A673 (cell line): ENCODE measurements around the gene ANKRD2. TPM values are rescaled to one million over a fixed set of nuclear protein-coding genes. Genes with fewer than 3 reads are reported as not detected.

ENCODE experiments used
- BruUV-seq: library from RNA; stranded (reverse); fragments of 400-500 nt; replicated peaks from 2 replicates; lab custom pipeline; 2021; lab: Mats Ljungman, UMichigan
- CTCF ChIA-PET: fragments of 300-600 bp; sonication (Branson Sonifier 250); formaldehyde crosslinking; loops from one replicate; lab custom pipeline; 2022; ENCODE audit warnings: antibody characterized with exemption; lab: Charles Lee
- POLR2A ChIA-PET: fragments of 300-600 bp; sonication (Branson Sonifier 250); formaldehyde crosslinking; loops from one replicate; lab custom pipeline; 2022; ENCODE audit warnings: antibody characterized with exemption; ENCODE audit not compliant: low non-redundant PET; lab: Charles Lee
- DNase-seq: peaks from one replicate; pipeline ENCODE4 v3.0.0-alpha.2; 2015; ENCODE audit warnings: low spot score
- H3K27ac ChIP-seq: fragments of 200-600 bp; sonication (generic); 2 replicates; pipeline ENCODE4 v1.5.1; 2016; ENCODE audit warnings: mixed run types, low read depth, mild to moderate bottlenecking, mixed read lengths, antibody characterized with exemption, low read length; ENCODE audit not compliant: poor library complexity, severe bottlenecking
- H3K27me3 ChIP-seq: fragments of 200-600 bp; sonication (generic); replicated peaks from 2 replicates; pipeline ENCODE4 v1.6.1; 2017; ENCODE audit warnings: mixed run types, low read depth, mild to moderate bottlenecking, mixed read lengths, antibody characterized with exemption, low read length; ENCODE audit not compliant: insufficient read depth, poor library complexity
- H3K36me3 ChIP-seq: fragments of 200-600 bp; sonication (generic); 2 replicates; pipeline ENCODE4 v1.6.1; 2016; ENCODE audit warnings: mixed run types, mild to moderate bottlenecking, mixed read lengths, antibody characterized with exemption, low read length; ENCODE audit not compliant: insufficient read depth, poor library complexity, severe bottlenecking
- H3K4me1 ChIP-seq: fragments of 200-600 bp; sonication (generic); 2 replicates; pipeline ENCODE4 v1.6.1; 2017; ENCODE audit warnings: mixed run types, mild to moderate bottlenecking, mixed read lengths, antibody characterized with exemption, low read length; ENCODE audit not compliant: insufficient read depth, poor library complexity, severe bottlenecking
- H3K4me3 ChIP-seq: fragments of 200-600 bp; sonication (generic); 2 replicates; pipeline ENCODE4 v1.5.1; 2016; ENCODE audit warnings: low read depth, mixed run types, mild to moderate bottlenecking, mixed read lengths, low read length; ENCODE audit not compliant: poor library complexity, severe bottlenecking
- H3K9me3 ChIP-seq: fragments of 200-600 bp; sonication (generic); 2 replicates; pipeline ENCODE4 v1.6.1; 2016; ENCODE audit warnings: mixed run types, low read depth, mild to moderate bottlenecking, mixed read lengths, antibody characterized with exemption, low read length; ENCODE audit not compliant: poor library complexity, severe bottlenecking
- EZH2 ChIP-seq: fragments of 200-600 bp; sonication (generic); IDR thresholded peaks from 2 replicates; pipeline ENCODE4 v1.6.1; 2017; ENCODE audit warnings: borderline replicate concordance, low read depth, mild to moderate bottlenecking, mixed read lengths, antibody characterized with exemption, low read length; ENCODE audit not compliant: poor library complexity, severe bottlenecking
- intact Hi-C: fragments of 100-400 bp; cut with micrococcal nuclease; formaldehyde crosslinking; loops from one replicate; pipeline ENCODE4 v1.10.0; 2022; ENCODE audit not compliant: unreplicated experiment
- total RNA-seq: library from RNA; stranded (reverse); gene quantifications from 2 replicates; pipeline ENCODE4 v1.2.3, GENCODE V29; 2021
- TF ChIP-seq, protein P1 (sequence below): fragments of 300-800, 200-600 bp; sonication (generic); conservative IDR thresholded peaks from 2 replicates; pipeline ENCODE4 v1.5.1; 2017; ENCODE audit warnings: low read depth, mild to moderate bottlenecking, antibody characterized with exemption, low read length, moderate library complexity, mixed read lengths

ANKRD2 gene
- total RNA-seq, 1 experiment from 2014 or later = not detected

DNA sequence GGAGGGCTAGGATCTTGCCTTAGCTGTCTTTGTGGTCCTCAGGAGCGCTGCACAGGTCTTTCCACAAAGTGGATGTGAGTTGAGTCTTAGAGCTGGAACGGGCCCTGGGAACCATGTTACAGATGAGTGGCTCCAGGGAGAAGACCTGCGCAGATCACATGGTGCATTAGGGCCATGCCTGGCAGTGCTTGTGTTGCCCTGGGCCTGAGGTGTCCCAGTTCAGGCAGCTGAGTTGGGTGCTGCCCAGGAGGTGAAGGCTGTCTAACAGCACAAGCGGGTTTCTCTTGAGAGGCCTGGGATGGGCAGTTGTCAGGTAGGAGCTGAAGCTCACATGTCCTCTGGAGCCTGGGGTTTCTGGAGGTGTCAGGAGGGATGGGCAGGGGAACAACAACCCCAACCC is 33.7 kb upstream of the ANKRD2 start:
- POLR2A ChIA-PET = no interaction called here
- TF ChIP-seq, protein P1, sequence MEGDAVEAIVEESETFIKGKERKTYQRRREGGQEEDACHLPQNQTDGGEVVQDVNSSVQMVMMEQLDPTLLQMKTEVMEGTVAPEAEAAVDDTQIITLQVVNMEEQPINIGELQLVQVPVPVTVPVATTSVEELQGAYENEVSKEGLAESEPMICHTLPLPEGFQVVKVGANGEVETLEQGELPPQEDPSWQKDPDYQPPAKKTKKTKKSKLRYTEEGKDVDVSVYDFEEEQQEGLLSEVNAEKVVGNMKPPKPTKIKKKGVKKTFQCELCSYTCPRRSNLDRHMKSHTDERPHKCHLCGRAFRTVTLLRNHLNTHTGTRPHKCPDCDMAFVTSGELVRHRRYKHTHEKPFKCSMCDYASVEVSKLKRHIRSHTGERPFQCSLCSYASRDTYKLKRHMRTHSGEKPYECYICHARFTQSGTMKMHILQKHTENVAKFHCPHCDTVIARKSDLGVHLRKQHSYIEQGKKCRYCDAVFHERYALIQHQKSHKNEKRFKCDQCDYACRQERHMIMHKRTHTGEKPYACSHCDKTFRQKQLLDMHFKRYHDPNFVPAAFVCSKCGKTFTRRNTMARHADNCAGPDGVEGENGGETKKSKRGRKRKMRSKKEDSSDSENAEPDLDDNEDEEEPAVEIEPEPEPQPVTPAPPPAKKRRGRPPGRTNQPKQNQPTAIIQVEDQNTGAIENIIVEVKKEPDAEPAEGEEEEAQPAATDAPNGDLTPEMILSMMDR = no peak
- TF ChIP-seq EZH2 = no peak
- H3K36me3 ChIP-seq = no peaks in the 10 kb centered on the region
- DNase-seq = no peak
- no peak overlapping the region for H3K4me3 ChIP-seq
- H3K27ac ChIP-seq = no peak overlapping the region
- no peaks in the 10 kb centered on the region for H3K9me3 ChIP-seq
- no peaks in the 10 kb centered on the region for H3K27me3 ChIP-seq
- BruUV-seq = no TSS peak
- CTCF ChIA-PET = interaction anchor here (0.6 kb wide), 1 partner anchor 134 kb away, joined by 3 read pairs; no protein-coding TSS in a partner anchor
- intact Hi-C loops = no loop called here
- peaks cover 20% of the 10 kb centered on the region for H3K4me1 ChIP-seq

DNA sequence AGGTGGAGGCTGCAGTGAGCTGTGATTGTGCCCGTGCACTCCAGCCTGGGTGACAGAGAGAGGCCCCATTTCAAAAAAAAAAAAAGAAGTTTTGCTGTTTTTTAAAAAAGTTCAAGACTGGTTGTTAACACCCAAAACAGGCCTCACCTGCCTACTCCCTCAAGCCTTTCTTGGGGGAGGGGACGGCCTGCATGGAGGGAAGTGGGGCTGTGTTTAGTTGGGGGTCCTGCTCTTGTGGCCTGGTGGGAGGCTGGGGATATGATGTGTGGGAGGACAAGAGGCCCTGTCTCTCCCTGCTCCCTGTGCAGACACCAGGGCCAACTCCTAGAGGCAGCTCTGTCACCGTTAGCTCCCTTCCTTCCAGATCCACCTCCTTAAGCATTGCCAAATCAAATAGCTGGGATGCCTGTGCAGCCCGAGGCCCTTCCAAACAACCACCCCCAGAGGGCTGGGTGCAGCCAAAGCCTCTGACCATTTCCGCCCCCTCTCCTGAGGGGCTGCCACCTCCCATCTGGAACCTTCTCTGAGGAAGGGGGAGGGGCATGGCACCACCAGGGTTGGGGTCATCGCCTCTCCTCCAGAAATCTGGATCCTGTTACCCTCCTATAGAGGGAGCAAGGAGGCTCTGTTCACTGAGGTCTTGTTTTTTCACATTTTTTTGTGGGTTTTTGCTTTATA is 32.9 kb upstream of the ANKRD2 start:
- ChIA-PET POLR2A (no interaction called here), CTCF (interaction anchor here (0.5 kb wide), 1 partner anchor 15 kb away, joined by 6 read pairs; no protein-coding TSS in a partner anchor)
- H3K9me3 ChIP-seq = no peaks in the 10 kb centered on the region
- TF ChIP-seq, protein P1 = no peak; the same call in 1 of the 2 replicates
- no peak for TF ChIP-seq EZH2
- no peak for DNase-seq
- intact Hi-C loops = no loop called here
- peaks cover 20% of the 10 kb centered on the region for H3K4me1 ChIP-seq
- H3K27ac ChIP-seq = no peak overlapping the region
- H3K4me3 ChIP-seq = no peak overlapping the region
- no peaks in the 10 kb centered on the region for H3K27me3 ChIP-seq
- no peaks in the 10 kb centered on the region for H3K36me3 ChIP-seq
- BruUV-seq = no TSS peak

DNA sequence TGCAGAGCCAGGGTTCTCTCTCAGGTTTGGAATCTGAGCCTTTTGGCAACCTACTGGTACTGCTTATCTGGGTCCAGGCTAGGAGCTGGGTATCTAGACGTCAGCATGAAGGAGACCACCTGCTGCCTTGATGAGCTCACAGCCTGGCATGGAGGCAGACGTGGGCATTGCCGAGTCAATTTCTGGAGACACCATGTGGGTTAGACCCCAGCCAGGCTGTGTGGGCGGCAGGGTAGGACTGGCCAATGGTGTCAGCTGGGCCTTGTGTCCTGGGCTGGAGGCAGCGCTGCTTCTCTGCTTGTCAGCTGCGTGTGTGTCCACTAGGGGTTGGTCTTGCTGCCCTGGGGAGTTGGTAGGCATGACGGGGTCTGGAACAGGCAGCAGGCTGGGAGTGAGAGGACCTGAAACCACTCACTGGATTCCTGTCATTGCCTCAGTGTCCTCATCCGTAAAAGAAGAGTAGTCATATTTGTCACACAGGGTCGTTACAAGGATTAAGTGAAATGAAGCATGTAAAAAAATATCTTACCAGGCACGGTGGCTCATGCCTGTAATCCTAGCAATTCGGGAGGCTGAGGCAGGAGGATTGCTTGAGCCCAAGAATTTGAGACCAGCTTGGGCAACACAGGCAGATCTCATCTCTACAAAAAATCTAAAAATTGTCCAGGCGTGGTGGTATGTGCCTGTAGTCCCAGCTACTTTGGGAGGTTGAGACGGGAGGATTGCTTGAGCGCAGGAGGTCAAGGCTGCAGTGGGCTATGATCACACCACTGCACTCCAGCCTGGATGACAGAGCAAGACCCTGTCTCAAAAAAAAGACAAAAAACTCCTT is 31.7 kb upstream of the ANKRD2 start:
- intact Hi-C loops = no loop called here
- POLR2A ChIA-PET = no interaction called here
- H3K36me3 ChIP-seq = no peaks in the 10 kb centered on the region
- no peak overlapping the region for H3K27ac ChIP-seq
- H3K4me1 ChIP-seq = peaks cover 20% of the 10 kb centered on the region
- BruUV-seq = no TSS peak
- CTCF ChIA-PET = interaction anchor here (1.2 kb wide), 1 partner anchor 8 kb away, joined by 3 read pairs; no protein-coding TSS in a partner anchor
- no peaks in the 10 kb centered on the region for H3K27me3 ChIP-seq
- no peak overlapping the region for H3K4me3 ChIP-seq
- no peak for DNase-seq
- no peak for TF ChIP-seq EZH2
- TF ChIP-seq, protein P1 = no peak
- H3K9me3 ChIP-seq = no peaks in the 10 kb centered on the region
